SJCRH30 (cell line): Measurements from ENCODE around the gene LRP1B. TPM values are rescaled to one million over a fixed set of nuclear protein-coding genes. Genes with fewer than 3 reads are reported as not detected.

Source experiments
- DNase-seq, 2 experiments: peaks; one replicate each; pipeline ENCODE4 v3.0.0-alpha.2; 2015 to 2020
- H3K27ac ChIP-seq: fragments of 250-450 bp; sonication (Bioruptor Pico); 2 replicates; pipeline ENCODE4 v1.5.1; 2020; ENCODE audit warnings: mild to moderate bottlenecking, moderate library complexity
- H3K27me3 ChIP-seq: fragments of 250-450 bp; sonication (Bioruptor Pico); 2 replicates; pipeline ENCODE4 v1.5.1; 2020; ENCODE audit warnings: mild to moderate bottlenecking, moderate library complexity
- H3K36me3 ChIP-seq: fragments of 250-450 bp; sonication (Bioruptor Pico); 2 replicates; pipeline ENCODE4 v1.5.1; 2020; ENCODE audit warnings: mild to moderate bottlenecking, moderate library complexity
- H3K4me1 ChIP-seq: fragments of 250-450 bp; sonication (Bioruptor Pico); 2 replicates; pipeline ENCODE4 v1.5.1; 2020; ENCODE audit warnings: mild to moderate bottlenecking, moderate library complexity
- H3K4me3 ChIP-seq: fragments of 250-450 bp; sonication (Bioruptor Pico); 2 replicates; pipeline ENCODE4 v1.5.1; 2020; ENCODE audit warnings: mild to moderate bottlenecking, moderate library complexity
- H3K9me3 ChIP-seq: fragments of 250-450 bp; sonication (Bioruptor Pico); replicated peaks from 2 replicates; pipeline ENCODE4 v1.5.1; 2020; ENCODE audit warnings: mild to moderate bottlenecking, moderate library complexity
- total RNA-seq: library from RNA; depleted of rRNA; stranded (reverse); fragments of >200 nt; shearing (Covaris generic); gene quantifications from 2 replicates; pipeline ENCODE4 v1.2.3, GENCODE V29; 2014

The LRP1B gene
- total RNA-seq, 1 experiment from 2014 or later, result 7.5 TPM

DNA sequence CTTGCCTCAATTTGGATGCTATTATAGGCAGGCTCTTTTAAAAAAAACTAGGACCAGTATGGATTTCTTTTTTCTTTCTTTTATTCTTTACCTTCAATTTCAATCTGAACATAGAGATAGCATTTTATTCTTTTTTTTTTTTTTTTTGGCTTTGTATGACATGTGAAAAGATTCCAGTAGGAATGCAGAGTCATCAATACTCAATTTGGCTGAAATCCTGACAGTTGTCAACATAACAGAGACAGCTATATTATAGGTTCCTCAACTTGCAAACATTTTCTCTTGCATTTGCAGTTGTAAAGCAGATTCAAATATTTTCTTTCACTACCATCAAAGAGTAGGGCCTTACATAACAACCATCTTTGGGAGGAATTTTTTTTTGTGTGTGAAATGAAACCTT is 334.4 kb downstream of the LRP1B start:
- H3K27ac ChIP-seq, result no peak overlapping the region
- DNase-seq, result no peak
- H3K4me3 ChIP-seq, result no peak overlapping the region
- H3K36me3 ChIP-seq, result no peaks in the 10 kb centered on the region
- no peaks in the 10 kb centered on the region; the same call in 1 of the 2 replicates for H3K9me3 ChIP-seq
- no peaks in the 10 kb centered on the region for H3K27me3 ChIP-seq
- no peaks in the 10 kb centered on the region for H3K4me1 ChIP-seq

DNA sequence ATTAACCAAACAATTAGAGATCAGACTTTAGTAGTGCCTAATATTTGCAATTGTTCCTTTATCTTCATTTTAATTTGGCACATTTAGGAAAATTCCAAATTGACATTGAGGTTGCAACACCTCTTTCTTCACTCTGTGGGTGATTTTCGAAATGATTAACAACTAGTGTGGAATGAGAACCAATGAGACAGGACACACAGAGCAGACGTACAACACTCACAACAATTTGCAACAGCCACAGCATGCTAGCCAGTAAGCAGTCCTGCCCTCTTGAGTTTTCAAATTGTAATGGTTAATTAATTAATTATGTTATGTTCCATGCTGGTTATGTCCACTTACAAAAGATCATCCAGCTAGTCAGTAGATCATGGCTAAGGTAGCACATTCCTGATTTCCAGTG is 339.3 kb downstream of the LRP1B start:
- Histone ChIP-seq H3K27ac (no peak overlapping the region), H3K9me3 (no peaks in the 10 kb centered on the region; the same call in 1 of the 2 replicates), H3K4me3 (no peak overlapping the region), H3K4me1 (no peaks in the 10 kb centered on the region), H3K27me3 (no peaks in the 10 kb centered on the region), H3K36me3 (no peaks in the 10 kb centered on the region)
- no peak for DNase-seq

GRCh38 chr2:141782574-141782973 is 348.2 kb downstream of the LRP1B start:
- Histone ChIP-seq H3K4me3 (no peak overlapping the region), H3K9me3 (no peaks in the 10 kb centered on the region), H3K27me3 (no peaks in the 10 kb centered on the region), H3K4me1 (peaks cover 3% of the 10 kb centered on the region), H3K27ac (no peak overlapping the region), H3K36me3 (no peaks in the 10 kb centered on the region)
- no peak for DNase-seq

DNA sequence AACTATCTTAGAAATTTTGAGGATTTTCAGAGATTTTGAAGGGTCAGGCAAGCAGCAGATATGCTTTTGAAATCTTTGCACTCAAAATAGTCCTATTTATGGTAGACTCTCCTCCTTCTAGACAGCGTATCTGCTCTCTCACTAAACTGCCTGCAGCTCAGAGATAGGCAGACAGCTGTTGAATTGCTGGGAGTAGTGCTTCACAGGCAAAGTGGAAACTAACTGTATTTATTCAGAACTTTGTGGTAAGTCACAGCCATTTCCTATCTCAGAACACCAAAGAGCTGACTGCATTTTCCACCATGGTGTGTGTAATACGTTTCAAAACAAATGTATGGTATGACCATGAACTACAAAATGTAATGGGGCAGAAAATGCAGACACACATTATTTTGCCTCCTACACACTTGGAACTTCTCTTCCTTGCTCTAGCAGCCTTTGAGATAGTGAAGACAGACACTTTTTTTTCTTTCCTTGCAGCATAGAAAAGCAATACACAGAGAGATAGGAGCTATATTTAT is 352.4 kb downstream of the LRP1B start:
- peak; percentile 24 to 66 for DNase-seq
- H3K4me1 ChIP-seq, result peaks cover 3% of the 10 kb centered on the region

DNA sequence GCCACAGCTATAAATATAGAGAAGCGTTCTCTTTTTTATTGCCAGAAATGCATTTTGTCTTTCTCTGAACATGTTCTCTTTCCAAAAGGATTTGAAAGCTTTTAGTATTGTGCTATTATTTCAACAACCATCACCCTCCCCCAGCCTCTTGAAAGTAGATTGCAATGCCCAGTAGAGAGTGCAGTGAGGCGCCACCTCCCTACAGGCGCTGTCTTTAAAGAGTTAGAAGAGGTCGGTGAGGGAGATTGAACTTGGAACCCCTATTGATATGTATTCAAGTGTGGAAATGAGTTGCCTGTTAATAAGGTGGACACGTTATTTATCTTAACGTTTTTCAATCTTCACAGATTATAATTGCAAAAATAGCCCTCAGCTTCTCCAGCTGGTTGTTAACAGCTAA is 360.3 kb downstream of the LRP1B start:
- Histone ChIP-seq H3K27me3 (no peaks in the 10 kb centered on the region), H3K27ac (no peak overlapping the region), H3K36me3 (no peaks in the 10 kb centered on the region), H3K4me3 (no peak overlapping the region), H3K4me1 (peaks cover 20% of the 10 kb centered on the region), H3K9me3 (no peaks in the 10 kb centered on the region)
- no peak for DNase-seq

More for the DNA sequence above, 352.4 kb downstream of the LRP1B start:
- H3K9me3 ChIP-seq, result no peaks in the 10 kb centered on the region
- no peak overlapping the region for H3K4me3 ChIP-seq
- no peaks in the 10 kb centered on the region for H3K27me3 ChIP-seq
- H3K36me3 ChIP-seq, result no peaks in the 10 kb centered on the region
- H3K27ac ChIP-seq, result peak overlapping the region; percentile 28; the same call in 1 of the 2 replicates

GRCh38 chr2:141767691-141768090 is 363.1 kb downstream of the LRP1B start:
- H3K9me3 ChIP-seq, result no peaks in the 10 kb centered on the region
- no peak for DNase-seq
- no peak overlapping the region for H3K4me3 ChIP-seq
- H3K36me3 ChIP-seq, result no peaks in the 10 kb centered on the region
- H3K27ac ChIP-seq, result no peak overlapping the region
- peaks cover 20% of the 10 kb centered on the region for H3K4me1 ChIP-seq
- H3K27me3 ChIP-seq, result no peaks in the 10 kb centered on the region

DNA sequence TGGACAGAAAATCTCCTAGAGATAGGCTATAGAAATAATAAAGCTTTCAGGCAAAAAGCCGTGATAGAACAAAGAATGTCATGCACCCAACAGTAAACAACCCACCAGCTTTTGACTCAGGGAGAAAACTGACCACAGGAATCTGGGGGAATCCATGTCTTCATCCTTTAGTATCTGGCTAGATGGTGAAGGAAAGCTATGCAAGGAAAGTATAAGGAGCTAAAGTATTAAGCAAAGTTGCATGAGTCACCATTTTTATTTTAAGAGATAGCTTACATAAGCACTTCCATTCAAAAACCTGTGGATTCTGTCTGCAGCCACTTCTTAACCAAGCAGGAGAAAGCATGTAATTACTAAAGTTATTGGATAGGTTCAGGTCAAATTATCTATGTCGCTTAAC is 363.8 kb downstream of the LRP1B start:
- peak; percentile 9 to 46 for DNase-seq
- H3K4me1 ChIP-seq, result peaks cover 20% of the 10 kb centered on the region
- H3K9me3 ChIP-seq, result no peaks in the 10 kb centered on the region
- H3K27ac ChIP-seq, result no peak overlapping the region
- H3K36me3 ChIP-seq, result no peaks in the 10 kb centered on the region
- no peak overlapping the region for H3K4me3 ChIP-seq
- no peaks in the 10 kb centered on the region for H3K27me3 ChIP-seq

DNA sequence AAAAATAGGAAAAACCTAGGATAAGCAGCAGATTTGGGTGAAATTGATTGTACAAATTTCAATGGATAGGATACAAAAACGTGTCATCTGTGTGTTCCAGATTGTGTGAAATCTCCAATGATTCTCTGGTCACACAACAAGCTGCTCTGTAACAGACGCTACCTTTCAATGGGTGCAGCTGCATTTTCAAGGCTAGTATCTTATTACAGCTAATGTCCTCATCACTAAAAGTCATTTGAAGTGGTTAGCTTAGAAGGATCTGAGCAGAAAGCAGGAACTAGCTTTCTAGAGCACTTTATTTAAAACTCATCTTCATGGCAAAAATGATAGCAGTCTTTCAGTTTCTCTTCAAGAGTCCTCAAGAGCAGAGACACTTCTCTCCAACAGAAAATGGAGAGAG is 364.6 kb downstream of the LRP1B start:
- H3K36me3 ChIP-seq, result no peaks in the 10 kb centered on the region
- no peak overlapping the region for H3K27ac ChIP-seq
- H3K4me3 ChIP-seq, result no peak overlapping the region
- peak; percentile 12 to 63 for DNase-seq
- peaks cover 20% of the 10 kb centered on the region for H3K4me1 ChIP-seq
- H3K27me3 ChIP-seq, result no peaks in the 10 kb centered on the region
- H3K9me3 ChIP-seq, result no peaks in the 10 kb centered on the region

DNA sequence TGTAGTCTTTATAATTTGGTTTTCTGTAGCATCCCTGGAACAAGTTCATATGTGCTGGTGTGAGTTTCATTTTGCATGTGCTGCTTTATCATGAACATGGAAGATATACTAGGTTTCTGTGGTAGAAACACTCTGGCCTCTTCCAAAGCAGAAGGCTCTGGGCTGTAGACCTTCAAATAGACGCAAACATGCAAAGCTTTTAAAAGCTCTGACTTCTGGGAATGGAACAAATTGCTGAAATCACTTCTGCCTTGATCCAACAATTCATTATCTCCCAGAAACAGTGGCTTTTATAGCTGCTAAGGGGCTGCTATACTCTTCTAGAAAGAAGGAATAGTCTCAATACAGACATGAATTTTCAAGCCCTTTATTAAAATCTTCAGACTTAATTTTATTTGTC is 382.2 kb downstream of the LRP1B start:
- no peaks in the 10 kb centered on the region for H3K36me3 ChIP-seq
- H3K9me3 ChIP-seq, result no peaks in the 10 kb centered on the region; the same call in 1 of the 2 replicates
- H3K4me1 ChIP-seq, result no peaks in the 10 kb centered on the region

DNA sequence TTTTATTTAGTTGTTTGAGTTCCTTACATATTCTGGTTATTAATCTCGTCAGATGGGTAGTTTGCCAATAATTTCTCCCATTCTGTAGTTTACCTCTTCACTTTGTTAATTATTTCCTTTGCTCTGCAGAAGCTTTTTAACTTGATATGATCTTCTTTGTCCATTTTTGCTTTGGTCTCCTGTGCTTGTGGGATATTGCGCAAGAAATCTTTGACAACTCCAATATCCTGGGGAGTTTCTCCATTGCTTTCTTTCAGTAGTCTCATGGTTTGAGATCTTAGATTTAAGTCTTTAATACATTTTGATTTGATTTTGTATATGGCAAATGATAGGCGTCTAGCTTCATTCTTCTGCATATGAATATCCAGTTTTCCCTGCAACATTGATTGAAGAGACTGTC is 389.2 kb downstream of the LRP1B start:
- Histone ChIP-seq H3K27ac (no peak overlapping the region), H3K36me3 (no peaks in the 10 kb centered on the region), H3K9me3 (no peaks in the 10 kb centered on the region; the same call in none of the 2 replicates), H3K4me1 (no peaks in the 10 kb centered on the region), H3K4me3 (no peak overlapping the region), H3K27me3 (no peaks in the 10 kb centered on the region)
- DNase-seq, result no peak

More for the DNA sequence above, 382.2 kb downstream of the LRP1B start:
- Histone ChIP-seq H3K4me3 (no peak overlapping the region), H3K27me3 (no peaks in the 10 kb centered on the region; the same call in 1 of the 2 replicates), H3K27ac (no peak overlapping the region)
- DNase-seq, result no peak

DNA sequence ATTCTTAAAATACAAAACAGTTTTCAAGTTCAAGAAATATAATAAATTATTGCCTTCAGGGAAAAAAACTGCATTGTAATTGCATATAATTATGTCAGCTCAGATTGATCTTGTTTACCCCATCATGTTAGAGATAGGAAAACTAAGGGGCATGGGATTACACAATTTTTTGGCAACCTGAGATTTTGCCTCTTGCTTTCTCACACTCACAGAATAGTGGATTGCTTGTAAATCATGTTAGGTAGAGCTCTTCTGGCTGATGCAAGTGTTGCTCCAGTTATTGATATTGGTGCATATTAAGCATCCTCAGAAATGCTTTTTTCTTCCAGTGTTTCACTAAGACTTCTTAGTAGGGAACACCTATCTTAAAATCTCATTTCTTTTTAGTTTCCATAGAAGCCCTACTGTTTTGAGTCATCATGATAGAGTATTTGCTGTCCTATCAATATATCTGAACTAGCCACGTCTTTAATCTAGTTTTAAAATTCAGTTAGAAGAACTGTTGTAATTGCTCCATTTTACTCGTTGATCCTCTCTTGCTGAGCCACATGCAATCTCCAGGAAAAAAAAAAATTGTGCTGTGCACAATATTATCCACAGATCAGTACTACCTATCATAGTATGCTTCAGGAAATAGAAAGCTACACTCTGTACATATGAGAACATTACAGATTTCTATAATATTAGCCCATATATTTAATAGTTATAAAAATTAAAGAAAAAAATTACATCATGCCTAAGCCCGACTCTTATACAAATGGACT is 393.1 kb downstream of the LRP1B start:
- no peak overlapping the region for H3K4me3 ChIP-seq
- no peak for DNase-seq

GRCh38 chr2:141736466-141736865 is 394.4 kb downstream of the LRP1B start:
- H3K4me3 ChIP-seq, result no peak overlapping the region
- H3K36me3 ChIP-seq, result no peaks in the 10 kb centered on the region
- H3K4me1 ChIP-seq, result no peaks in the 10 kb centered on the region
- DNase-seq, result no peak
- H3K27me3 ChIP-seq, result no peaks in the 10 kb centered on the region
- H3K27ac ChIP-seq, result no peak overlapping the region
- H3K9me3 ChIP-seq, result no peaks in the 10 kb centered on the region; the same call in 1 of the 2 replicates

More for the DNA sequence above, 393.1 kb downstream of the LRP1B start:
- Histone ChIP-seq H3K36me3 (no peaks in the 10 kb centered on the region), H3K27me3 (no peaks in the 10 kb centered on the region), H3K9me3 (no peaks in the 10 kb centered on the region; the same call in 1 of the 2 replicates), H3K4me1 (no peaks in the 10 kb centered on the region), H3K27ac (no peak overlapping the region)

DNA sequence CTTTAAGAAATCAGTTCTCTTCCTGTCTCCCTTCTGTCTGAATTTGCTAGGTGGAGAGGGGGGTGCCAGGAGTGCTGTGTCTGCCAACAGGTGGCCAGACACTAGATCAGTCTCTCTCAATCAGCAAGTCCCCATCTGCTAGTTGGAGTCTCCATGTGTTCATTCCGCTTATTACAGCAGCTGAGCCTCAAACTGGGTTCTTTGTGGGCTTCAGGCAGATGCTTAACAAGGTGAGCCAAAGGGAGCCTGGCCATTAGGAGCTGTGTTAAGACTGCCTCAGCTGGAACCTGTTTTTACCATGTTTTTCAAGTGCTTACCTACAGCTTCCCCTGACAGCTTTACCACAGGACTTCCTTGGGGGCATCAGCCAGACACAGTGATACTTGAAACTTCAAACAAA is 401.9 kb downstream of the LRP1B start:
- Histone ChIP-seq H3K4me3 (no peak overlapping the region), H3K9me3 (no peaks in the 10 kb centered on the region), H3K27ac (peak overlapping the region; percentile 38), H3K36me3 (no peaks in the 10 kb centered on the region), H3K4me1 (peaks cover 14% of the 10 kb centered on the region), H3K27me3 (no peaks in the 10 kb centered on the region)
- peak; percentile 72 to 92 for DNase-seq

DNA sequence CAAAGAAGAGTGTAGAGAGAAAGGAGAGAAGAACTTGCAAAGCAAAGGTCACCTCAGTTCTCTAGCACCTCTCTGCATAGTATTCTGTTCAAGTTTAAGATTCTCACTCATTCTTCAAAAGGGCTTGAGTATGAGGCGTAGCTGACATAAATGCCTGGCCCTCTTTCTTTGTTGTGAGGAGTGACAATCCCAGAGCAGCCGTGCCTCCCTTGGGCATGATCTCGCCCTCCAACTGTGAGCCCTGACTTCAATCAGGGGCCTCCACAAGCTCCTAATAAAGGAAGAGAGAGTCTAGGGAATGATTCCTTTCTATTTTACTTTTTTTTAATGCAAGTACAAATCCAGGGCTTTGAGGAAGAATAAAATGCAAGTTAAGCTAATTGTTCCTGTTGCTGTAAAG is 402.7 kb downstream of the LRP1B start:
- H3K4me1 ChIP-seq, result peaks cover 14% of the 10 kb centered on the region
- no peaks in the 10 kb centered on the region for H3K36me3 ChIP-seq
- H3K27ac ChIP-seq, result peak overlapping the region; percentile 38
- no peaks in the 10 kb centered on the region for H3K9me3 ChIP-seq
- DNase-seq, result peak in 1 of 2 experiments; percentile 36
- no peaks in the 10 kb centered on the region for H3K27me3 ChIP-seq
- H3K4me3 ChIP-seq, result no peak overlapping the region

DNA sequence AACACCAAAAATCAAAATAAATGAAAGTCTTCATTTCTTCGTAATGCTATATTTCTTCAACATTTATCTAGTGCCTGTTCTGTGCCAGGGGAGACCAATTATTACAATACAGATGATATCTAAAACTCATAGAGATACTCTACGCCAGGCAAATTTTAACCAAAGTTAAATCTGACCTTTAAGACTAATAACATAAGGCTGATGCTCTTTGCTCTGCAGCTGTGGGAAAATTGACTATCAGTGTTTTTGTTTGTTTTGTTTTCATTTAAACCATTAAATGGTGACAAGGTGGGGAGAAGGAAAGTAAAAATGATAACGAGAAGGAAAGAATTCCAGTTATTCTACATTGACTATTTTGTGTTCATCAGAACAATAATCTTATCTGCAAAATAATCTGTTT is 406.4 kb downstream of the LRP1B start:
- DNase-seq, result no peak

More for the DNA sequence above, 406.4 kb downstream of the LRP1B start:
- Histone ChIP-seq H3K9me3 (no peaks in the 10 kb centered on the region), H3K27ac (no peak overlapping the region), H3K27me3 (no peaks in the 10 kb centered on the region), H3K36me3 (no peaks in the 10 kb centered on the region), H3K4me1 (peaks cover 14% of the 10 kb centered on the region), H3K4me3 (no peak overlapping the region)
